Measurements from ENCODE around the gene SRCAP.
"Not testable (repeated sequence)": the region's sequence is repeated elsewhere in the genome, so short reads cannot be mapped to it uniquely, and the experiment has no call there.

SRCAP gene

DNA sequence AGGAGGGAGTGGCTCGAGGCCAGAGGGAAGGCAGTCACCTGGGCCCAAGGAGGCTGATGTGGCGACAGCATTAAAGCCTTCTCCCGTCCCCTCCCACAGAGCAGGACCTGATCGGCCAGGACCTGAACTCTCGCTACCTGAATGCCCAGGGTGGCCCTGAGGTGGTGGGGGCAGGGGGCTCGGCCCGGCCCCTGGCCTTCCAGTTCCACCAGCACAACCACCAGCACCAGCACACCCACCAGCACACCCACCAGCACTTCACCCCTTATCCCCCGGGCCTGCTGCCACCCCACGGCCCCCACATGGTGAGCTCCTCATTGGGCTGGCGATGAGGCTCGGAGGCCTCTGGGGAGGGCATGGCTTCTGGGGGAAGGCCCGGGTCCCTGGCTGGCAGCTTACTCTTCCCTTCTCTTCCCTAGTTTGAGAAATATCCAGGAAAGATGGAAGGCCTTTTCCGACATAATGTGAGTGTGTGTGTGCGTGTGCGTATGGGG is 34.3 kb upstream of the SRCAP start:
- DNase-seq, result no peak

DNA sequence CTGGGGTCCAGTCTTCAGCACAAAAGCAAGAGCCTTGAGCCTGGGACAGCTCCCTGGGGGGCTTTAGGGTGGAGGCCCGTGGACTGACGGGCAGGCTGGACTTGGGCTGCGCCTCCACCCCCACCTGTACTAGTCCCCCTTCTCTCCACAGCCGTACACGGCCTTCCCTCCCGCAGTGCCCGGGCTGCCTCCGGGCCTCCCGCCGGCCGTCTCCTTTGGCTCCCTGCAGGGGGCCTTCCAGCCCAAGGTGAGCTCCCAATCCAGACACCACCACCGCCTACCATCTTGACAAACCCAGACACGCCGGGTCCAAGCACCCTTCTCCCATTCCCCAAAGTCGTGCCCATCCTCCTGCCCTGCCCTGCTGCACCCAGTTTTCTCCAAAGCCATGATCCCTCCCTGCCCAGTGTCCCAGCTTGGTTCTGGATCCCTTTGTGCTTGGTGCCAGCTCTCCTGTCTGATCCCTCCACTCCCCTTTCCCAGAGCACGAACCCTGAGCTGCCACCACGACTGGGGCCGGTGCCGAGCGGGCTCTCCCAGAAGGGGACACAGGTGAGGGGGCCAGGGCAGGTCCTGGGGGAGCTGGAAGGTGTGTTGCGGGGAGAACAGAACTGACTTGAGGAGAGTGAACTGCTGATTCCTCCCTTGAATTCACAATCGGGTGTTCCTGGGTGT is 33.7 kb upstream of the SRCAP start:
- DNase-seq, result no peak

DNA sequence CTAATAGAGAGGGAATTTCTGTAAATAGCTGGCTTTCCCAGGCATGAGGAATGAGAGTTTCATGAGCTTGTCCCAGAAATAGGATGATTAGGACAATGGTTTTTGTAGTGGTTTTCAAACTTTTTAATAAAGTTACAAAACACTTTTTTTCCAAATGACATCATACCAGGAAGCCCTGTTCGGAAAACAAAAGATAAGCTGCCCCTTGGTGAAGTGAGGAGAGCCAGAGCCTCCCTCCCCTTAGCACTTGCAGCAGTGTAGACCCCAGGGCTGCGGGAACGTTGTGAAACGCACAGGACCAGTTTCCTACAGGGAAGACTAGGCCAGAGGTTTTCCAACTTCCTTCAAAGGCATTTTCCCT is 33.2 kb upstream of the SRCAP start:
- no peak for DNase-seq

DNA sequence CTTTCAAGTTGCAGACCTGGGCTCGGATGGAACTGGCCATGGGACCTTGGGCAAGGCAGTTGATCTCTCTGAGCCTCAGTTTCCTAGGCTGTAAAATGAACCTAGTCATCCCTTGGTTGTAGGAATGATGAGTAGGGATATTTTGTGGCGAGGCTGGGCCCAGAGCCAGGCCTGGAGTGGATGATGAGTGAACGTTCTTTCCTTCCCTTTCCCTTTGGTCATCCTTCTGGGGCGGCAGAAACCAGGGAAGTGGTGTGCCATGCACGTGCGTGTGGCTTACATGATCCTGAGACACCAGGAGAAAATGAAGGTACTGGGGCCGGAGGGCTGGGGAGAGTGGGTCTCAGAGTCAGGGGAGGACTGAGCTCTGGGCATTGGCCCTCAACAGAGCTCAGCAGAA is 32.3 kb upstream of the SRCAP start:
- no peak for DNase-seq

DNA sequence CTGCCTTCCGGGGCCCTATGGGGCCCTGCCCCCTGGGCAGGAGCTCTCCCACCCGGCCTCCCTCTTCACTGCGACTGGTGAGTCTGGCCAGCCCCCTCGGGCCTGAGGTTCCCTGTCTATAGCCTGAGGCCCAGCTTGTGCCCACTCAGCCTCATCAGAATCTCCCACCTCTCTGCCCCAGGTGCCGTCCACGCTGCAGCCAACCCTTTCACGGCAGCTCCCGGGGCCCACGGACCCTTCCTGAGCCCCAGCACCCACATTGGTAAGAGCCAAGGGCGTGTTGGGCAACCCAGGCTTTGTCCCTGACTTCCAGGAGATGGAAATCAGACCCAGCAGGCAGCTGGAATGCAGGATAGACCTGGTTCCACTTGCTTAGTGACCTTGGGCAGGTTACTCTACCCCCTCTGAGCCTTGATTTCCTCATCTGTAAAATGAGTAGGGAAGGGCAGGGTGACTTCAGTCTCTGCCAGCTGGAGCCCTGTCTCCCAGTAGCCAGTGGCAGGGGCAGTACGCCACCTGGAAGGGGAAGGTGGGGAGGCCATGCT is 31.5 kb upstream of the SRCAP start:
- no peak for DNase-seq

DNA sequence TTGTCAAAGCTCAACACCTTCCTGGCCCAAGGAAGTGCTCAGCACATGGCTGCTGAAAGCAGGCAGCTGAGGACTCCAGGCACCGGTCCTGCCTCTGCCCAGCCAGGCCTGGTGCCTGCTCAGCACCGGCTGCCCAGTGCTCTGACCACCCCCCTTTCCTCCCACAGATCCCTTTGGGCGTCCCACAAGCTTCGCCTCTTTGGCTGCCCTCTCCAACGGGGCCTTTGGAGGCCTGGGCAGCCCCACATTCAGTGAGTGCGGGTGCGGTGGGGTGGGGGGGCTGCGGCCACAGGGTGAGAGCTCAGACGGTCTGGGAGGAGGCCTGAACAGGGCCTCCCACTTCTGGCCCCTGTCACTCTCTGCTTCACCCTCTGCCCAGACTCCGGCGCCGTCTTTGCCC is 30.6 kb upstream of the SRCAP start:
- DNase-seq, result no peak

DNA sequence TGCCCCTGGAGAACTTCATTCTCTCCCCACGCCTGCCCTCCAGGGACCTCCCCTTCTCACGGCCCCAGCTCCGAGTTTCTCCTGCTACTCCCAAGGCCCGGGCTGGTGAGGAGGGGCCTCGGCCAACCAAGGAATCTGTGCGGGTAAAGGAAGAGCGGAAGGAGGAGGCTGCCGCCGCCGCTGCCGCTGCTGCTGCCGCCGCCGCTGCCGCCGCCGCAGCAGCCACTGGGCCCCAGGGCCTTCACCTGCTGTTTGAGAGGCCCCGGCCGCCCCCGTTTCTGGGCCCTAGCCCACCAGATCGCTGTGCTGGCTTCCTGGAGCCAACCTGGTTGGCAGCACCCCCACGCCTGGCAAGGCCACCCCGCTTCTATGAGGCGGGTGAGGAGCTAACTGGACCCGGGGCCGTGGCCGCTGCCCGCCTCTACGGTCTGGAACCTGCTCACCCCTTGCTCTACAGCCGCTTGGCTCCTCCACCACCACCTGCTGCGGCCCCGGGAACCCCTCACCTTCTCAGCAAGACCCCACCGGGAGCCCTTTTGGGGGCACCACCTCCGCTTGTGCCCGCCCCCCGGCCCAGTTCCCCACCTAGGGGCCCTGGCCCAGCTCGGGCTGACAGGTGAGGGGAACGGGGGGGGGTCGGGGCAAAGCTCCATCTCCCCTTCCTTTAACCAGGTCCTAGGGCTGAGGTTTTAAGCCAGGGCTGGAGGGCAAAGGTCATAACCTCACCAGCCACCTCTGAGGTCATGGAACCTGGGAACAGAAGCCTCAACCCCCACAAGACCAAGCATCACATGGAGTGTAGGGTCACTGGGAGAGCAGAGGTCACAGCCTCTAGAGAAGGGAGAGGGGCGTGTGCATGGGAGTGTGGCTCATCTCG is 29.7 kb upstream of the SRCAP start:
- no peak for DNase-seq

DNA sequence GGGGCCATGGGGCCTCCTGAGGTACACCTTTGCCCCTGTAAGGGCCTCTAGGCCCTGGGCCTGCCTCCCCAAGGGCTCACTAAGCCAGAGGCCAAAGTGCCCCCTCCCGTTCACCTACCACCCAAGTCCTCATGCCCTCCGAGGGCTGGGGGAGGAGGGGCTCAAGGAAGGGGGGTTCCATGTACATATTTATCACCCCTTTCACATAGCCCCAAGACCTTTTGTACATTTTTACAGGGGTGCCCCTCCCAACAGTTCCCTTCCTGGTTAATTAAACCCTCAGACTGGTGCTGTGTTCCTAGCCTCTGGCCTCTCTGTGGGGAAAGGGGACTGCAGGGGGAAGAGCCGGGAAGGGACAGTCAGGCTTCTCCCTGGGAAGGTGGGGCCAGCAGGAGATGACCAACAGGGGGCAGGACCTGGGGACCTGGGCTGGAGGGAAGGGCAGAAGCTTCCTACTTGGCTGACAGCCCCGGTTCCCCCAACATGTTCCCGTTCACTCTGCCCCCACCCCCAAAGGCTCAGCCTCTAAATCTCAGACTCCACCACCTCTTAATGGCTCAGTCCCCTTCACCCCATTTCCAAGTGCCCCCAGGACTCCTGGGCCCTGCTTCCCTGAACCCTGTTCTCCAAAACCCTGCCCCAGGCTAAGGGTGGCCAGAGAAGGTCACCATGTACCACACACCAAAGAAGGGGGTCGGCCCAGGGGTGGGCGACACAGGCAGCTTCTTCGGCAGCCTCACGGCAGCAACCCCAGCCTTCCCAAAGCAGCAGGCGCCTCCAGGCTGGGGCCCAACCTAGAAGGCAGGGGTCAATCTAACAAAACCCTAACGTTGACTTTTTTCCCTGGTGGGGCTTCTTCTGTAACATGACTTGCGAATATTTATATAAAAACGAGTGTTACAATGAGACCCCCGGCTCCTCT is 28.8 kb upstream of the SRCAP start:
- no peak for DNase-seq

DNA sequence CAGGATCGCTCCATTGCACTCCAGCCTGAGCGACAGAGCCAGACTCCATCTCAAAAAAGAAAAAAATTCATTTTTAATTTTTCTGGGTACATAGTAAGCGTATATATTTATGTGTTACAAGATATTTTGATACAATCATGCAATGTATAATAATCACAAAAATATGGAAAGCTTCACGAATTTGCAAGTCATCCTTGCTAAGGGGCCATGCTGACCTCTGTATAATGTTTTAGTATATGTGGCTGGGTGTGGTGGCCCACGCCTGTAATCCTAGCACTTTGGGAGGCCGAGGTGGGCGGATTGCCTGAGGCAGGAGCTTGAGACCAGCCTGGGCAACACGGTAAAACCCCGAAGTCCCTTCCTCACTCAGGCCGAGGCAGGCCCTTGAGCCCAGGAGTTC is 23.8 kb upstream of the SRCAP start:
- no peak for DNase-seq

DNA sequence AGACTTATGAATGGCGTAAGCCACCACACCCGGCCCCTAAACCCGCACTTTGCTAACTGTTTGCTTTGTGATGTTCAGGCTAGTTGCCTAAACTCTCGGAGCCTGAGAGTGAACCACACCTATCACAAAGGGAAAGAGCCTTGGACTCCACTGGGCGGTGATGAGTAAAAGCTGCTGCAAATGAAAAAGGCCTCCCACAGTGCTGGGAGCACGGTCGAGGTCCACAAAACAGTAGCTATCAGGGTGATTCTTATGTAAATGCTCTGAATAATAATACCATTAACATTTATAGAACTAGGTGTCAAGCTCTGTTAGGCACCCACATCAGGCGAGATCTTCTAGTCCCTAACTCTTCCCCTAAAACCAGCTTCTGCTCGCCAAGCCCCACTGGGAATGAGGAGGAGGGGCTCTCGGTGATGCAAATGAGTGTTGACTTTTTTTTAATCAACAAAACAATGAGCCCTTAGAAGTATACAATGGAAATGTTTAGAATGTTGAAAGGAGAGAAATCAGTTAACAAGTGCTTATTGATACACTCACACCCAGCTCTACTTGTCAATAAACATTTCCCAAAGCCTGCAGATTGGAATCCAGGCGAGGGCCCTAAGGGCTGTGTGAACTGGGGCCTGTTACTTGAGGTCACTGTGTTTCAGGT is 20.9 kb upstream of the SRCAP start:
- DNase-seq, result no peak

DNA sequence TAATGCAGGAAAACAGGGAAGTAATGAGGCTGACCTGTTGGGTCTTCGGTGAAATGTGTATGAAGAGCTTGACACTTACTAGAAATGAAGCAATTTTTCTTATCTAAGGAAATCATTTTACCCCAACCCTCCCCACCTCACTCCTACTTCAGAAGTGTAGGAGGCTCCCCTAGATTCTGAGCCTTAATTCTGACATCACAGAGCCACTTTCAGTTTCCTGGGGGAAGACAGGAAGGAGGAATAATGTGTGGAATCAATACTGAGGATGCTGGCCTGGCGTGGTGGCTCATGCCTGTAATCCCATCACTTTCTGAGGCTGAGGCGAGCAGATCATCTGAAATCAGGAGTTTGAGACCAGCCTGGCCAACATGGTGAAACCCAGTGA is 20.4 kb upstream of the SRCAP start:
- DNase-seq, result no peak

DNA sequence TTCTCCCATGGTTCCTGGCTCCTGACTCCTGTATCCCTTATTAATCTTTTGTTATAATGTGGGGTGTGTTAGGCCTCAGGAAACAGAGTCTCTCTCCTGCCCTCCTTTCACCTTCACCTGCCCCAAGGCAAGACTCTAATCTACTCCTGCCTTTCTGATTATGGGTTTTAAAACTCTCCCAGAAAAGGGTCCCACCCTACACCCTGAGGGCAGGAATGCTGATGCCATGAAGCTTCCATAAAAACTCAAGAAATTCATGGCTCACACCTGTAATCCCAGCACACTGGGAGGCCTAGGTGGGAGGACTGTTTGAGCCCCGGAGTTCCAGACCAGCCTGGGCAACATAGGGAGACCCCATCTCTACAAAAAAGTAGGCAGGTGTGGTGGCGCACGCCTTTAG is 18.6 kb upstream of the SRCAP start:
- DNase-seq, result no peak

DNA sequence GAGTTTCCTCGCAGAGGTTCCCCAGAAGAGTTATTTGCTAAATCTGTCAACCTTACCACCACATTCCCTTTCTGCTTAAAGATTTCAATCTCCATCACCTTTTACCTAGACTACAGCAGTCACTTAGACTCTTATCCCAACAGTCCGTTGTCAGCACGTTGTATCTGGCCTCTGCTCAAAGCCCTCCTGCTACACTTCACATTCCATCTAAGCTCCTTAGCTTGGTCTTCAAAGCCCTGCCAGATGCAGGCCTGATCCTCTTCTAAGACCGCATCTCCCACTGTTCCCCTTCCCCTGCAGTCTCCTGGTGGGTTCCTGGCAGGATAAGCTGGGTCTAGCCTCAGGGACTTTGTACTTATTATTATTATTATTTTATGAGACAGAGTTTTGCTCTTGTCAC is 10.3 kb upstream of the SRCAP start:
- no peak for DNase-seq

DNA sequence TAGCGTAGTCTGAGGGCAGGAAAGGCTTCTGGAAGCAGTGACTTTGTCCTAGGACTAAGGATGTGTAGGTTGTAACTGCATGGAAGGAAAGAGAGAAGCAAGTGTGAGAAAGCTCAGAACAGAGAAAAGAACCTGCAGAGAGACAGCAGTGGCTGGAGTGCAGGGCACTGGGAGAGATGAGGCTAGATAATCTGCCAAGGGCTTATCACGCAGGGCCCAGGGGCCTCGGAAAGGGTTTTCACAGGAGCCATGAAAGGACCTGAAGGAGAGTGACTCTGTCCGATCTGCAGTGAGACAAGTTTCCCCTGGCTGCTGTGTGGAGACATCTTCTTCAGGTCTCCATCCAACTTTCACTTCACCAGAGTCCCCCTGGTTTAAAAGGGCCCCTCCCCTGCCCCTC is 7.1 kb upstream of the SRCAP start:
- DNase-seq, result no peak

DNA sequence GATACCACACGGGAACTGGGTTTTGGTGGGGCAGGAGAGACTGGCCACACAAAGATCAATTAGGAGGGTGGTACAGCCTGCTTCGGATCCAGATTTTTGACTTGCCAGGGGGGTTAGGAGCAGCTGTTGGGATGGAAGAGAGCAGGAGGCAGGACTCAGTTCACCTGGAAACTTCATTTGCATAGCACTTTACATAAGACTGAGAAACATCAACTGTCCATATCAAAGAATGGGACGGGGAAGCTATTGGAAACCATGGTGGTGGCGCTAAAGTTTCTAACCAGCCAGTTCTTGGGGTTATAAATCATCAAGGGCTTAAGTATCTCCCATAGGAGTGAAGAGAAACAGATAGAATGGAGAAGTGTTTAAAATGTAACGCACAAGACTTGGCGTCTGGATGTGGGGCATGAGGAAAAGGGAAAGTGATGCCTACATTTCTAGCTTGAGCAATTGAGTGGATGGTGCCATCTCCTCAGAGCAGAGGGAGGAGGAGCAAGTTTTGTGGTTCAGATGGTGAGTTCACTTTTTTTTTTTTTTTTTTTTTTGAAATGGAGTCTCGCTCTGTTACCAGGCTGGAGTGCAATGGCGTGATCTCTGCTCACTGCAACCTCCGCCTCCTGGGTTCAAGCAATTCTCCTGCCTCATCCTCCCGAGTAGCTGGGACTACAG is 6.4 kb upstream of the SRCAP start:
- no peak for DNase-seq

DNA sequence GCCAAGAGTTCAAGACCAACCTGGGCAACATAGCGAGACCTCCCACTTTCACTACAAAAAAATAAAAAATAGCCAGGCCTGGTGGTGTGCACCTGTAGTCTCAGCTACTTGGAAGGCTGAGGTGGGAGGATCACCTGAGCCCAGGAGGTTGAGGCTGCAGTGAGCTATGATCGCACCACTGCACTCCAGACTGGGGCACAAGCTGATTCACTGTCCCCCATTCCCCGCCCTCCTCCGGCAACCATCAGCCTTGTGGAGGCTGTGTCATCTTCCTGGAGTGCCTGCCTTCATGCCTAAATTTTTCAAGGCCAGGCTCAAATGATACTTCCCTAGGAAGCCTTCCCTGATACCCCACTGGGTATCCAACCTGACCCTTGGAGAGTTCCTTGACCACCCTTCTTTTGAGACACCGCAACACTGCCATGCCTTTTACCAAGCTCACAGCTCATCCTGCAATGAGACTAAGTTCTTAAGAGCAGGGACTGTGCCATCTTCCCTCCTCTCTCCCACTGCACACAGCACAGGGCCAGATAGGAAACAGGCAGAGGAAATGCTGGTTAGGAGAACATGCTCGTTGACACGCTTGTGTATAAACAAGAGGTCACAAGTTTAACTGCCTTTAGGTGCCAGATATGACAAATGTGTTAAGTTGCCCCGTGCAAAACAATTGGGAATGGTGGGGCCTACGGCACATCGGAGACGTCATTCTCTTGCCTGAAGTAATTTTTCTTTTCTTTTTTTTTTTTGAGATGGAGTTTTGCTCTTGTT is 3.9 kb upstream of the SRCAP start:
- DNase-seq, result no peak

DNA sequence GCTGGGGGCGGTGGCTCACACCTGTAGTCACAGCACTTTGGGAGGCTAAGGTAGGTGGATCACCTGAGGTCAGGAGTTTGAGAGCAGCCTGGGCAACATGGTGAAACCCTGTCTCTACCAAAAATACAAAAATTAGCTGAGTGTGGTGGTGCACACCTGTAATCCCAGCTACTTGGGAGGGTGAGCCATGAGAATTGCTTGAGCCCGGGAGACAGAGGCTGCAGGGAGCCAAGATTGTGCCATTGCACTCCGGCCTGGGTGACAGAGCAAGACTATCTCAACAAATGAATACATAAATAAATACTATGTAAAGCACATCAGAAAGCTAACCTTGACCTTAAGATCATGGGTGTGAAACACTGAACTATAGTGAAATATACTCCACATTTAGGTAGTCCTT is 2.3 kb upstream of the SRCAP start:
- not testable (repeated sequence) for DNase-seq

DNA sequence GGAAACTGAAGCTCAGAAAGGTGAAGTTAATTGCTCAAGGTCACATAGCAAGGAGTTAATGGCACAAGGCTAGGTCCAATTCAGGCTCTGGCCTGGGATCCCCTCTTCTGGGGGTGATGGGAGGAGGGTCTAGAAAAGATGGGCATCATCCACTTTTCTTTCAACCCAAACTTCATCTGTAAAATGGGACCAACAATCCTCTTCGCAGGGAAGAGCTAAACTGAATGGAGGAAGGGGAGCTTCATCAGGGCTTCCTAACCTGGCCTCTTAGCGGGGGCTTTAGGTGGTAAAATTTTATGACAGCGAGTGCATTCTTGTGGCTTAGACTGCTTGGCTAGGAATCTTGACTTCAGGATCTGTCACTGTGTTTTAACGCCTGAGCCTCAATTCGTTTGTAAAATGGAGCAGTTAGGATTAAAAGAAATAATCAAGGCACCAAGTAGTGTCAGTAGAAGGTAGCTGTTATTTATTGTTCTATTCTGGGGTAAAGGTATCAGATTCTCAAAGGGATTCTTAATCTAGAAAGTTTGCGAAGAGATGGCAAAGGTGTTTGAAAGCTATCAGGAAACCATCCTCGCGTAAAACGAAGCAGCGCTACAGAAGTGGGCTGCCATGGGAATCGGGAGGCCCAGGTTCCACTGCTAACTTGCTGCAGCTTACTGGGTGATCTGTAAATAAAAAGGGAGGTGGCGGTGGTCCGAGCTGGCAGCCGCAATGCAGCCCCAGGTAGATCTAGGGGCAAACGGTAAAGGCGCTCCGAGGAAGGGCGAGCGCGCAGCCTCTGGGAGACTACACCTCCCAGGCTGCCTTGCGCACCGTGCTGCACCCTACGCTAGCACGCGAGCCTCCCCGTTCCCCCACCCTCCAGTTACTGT is 1.5 kb upstream of the SRCAP start:
- DNase-seq, result no peak

DNA sequence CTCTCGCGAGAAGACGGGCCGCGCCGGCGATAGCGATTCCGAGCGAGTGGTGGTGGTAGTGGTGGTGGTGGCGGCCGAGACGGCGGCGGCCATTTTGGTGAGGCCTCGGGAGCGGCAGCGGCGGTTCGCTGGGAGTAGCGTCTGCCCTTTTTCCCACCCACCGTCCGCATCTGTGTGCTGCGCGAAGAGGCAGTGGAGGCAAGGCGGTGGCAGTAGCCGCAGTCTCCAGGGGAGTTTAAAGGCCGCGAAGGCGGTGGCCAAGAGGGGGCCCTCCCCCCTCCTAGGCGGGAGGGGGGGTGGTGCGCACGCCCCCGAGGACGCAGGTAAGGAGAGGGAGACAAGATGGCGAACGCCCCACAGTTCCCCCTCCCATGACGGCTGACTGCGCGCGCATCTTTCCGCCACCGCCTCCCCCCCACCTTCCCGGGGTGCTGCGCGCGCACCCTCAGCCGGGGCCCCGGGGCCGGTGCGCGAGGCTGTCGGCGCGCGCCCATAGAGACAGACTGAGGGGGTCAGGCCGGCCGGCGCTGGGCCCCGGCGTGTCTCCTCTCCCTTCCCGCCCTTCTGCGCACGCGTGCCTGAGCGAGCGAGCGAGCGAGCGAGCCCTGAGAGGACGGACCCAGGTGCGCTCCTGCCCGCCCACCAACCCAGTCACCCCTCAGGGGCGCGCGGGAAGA is 694 bp upstream of the SRCAP start:
- DNase-seq, result peak; percentile 98
